NB4 (cell line): ENCODE measurements around the gene PEF1.

Experiments
- CTCF ChIP-seq: IDR thresholded peaks from one replicate; pipeline ENCODE4 v1.5.1; 2012; ENCODE audit warnings: low read depth, low read length
- MAX ChIP-seq: IDR thresholded peaks from 2 replicates; pipeline ENCODE4 v1.6.1; 2011; ENCODE audit warnings: low read depth, low read length
- MYC ChIP-seq: IDR thresholded peaks from 2 replicates; pipeline ENCODE4 v1.6.1; 2011; ENCODE audit warnings: low read depth, low read length
- POLR2A ChIP-seq: IDR thresholded peaks from 2 replicates; pipeline ENCODE4 v1.6.1; 2011; ENCODE audit warnings: mild to moderate bottlenecking; ENCODE audit not compliant: insufficient read length; ENCODE audit errors: extremely low read depth

- TF ChIP-seq POLR2A = no peak
- TF ChIP-seq CTCF = no peak
- no peak for TF ChIP-seq MAX
- no peak for TF ChIP-seq MYC
These were observed 26.5 kb upstream of the PEF1 start for GRCh38 chr1:31671147-31671546.
